Endothelial cell of umbilical vein (primary cell): Measurements from ENCODE around the gene ALK. TPM values are rescaled to one million over a fixed set of nuclear protein-coding genes. Genes with fewer than 3 reads are reported as not detected.

Source experiments
- BruUV-seq: library from RNA; stranded (reverse); fragments of 400-500 nt; replicated peaks from 2 replicates; lab custom pipeline; 2021; lab: Mats Ljungman, UMichigan
- CTCF ChIA-PET: fragments of 300-600, 350-600 bp; sonication (Branson Sonifier 250); formaldehyde crosslinking; loops from one replicate; lab custom pipeline; 2021; ENCODE audit warnings: antibody characterized with exemption, inconsistent platforms; lab: Charles Lee
- POLR2A ChIA-PET: fragments of 300-600, 350-600 bp; sonication (Branson Sonifier 250); formaldehyde crosslinking; loops from one replicate; lab custom pipeline; 2021; ENCODE audit warnings: antibody characterized with exemption, inconsistent platforms; lab: Charles Lee
- DNase-seq: peaks from one replicate; pipeline ENCODE4 v3.0.0-alpha.2; 2011; ENCODE audit warnings: low read depth, low spot score
- FAIRE-seq: peaks from 2 replicates; lab custom pipeline; 2011; peaks lifted over from hg19 to GRCh38; lab: Jason Lieb, UNC
- H2AFZ ChIP-seq: 2 replicates; pipeline ENCODE4 v1.6.0; 2012; ENCODE audit warnings: low read depth, low read length, control low read depth, inconsistent platforms
- H3K27ac ChIP-seq: 2 replicates; pipeline ENCODE4 v1.5.1; 2011; ENCODE audit warnings: low read depth, mild to moderate bottlenecking, control low read depth, low read length, moderate library complexity; ENCODE audit not compliant: insufficient read depth
- H3K27me3 ChIP-seq, 2 experiments: 2 replicates each; pipeline versions ENCODE4 v1.6.0 to v1.6.1; 2011; ENCODE audit warnings: low read length in 2 of 2, mixed read lengths in 1 of 2; ENCODE audit not compliant: control insufficient read depth in 2 of 2, insufficient read depth in 2 of 2
- H3K36me3 ChIP-seq, 2 experiments: 2 replicates in 1 of 2; 3 replicates in 1 of 2; pipeline ENCODE4 v1.5.1; 2011; ENCODE audit warnings: low read length in 2 of 2, mild to moderate bottlenecking in 1 of 2, moderate library complexity in 1 of 2; ENCODE audit not compliant: control insufficient read depth in 2 of 2, insufficient read depth in 2 of 2; ENCODE audit errors: extremely low read depth in 1 of 2
- H3K4me1 ChIP-seq: 3 replicates; pipeline ENCODE4 v1.5.1; 2011; ENCODE audit warnings: mild to moderate bottlenecking, low read length; ENCODE audit not compliant: control insufficient read depth, insufficient read depth; ENCODE audit errors: extremely low read depth
- H3K4me2 ChIP-seq: 2 replicates; pipeline ENCODE4 v1.6.1; 2011; ENCODE audit warnings: low read length, control low read depth, mixed read lengths; ENCODE audit not compliant: insufficient read depth
- H3K4me3 ChIP-seq, 3 experiments: fragments of 200-600 bp in 1 of 3; sonication (generic), shearing (Covaris generic) in 1 of 3; replicated peaks in 1 of 3; 2 replicates each; pipeline ENCODE4 v1.5.1; 2011 to 2016; ENCODE audit warnings: control low read depth in 3 of 3, low read length in 3 of 3, mild to moderate bottlenecking in 2 of 3, inconsistent platforms in 1 of 3, low read depth in 1 of 3, moderate library complexity in 1 of 3; ENCODE audit not compliant: insufficient read depth in 1 of 3
- H3K79me2 ChIP-seq: 2 replicates; pipeline ENCODE4 v1.6.0; 2012; ENCODE audit warnings: low read length, inconsistent platforms; ENCODE audit not compliant: control insufficient read depth, insufficient read depth
- H3K9ac ChIP-seq: replicated peaks from 2 replicates; pipeline ENCODE3; 2011; ENCODE audit warnings: low read length, control low read depth; ENCODE audit not compliant: insufficient read depth; ENCODE audit errors: extremely low read depth
- H3K9me1 ChIP-seq: replicated peaks from 3 replicates; pipeline ENCODE4 v1.6.0; 2011; ENCODE audit warnings: mild to moderate bottlenecking, low read length; ENCODE audit not compliant: control insufficient read depth, insufficient read depth; ENCODE audit errors: extremely low read depth
- H3K9me3 ChIP-seq: replicated peaks from 2 replicates; pipeline ENCODE4 v1.5.1; 2012; ENCODE audit warnings: low read length, inconsistent platforms; ENCODE audit not compliant: control insufficient read depth, insufficient read depth
- H4K20me1 ChIP-seq: replicated peaks from 2 replicates; pipeline ENCODE3; 2011; ENCODE audit warnings: mild to moderate bottlenecking, low read length; ENCODE audit not compliant: control insufficient read depth, insufficient read depth; ENCODE audit errors: extremely low read depth
- EZH2 ChIP-seq: IDR thresholded peaks from 2 replicates; pipeline ENCODE4 v1.6.1; 2012; ENCODE audit warnings: borderline replicate concordance, low read depth, mild to moderate bottlenecking, moderate library complexity, low read length, inconsistent platforms; ENCODE audit not compliant: severe bottlenecking
- FOS ChIP-seq: IDR thresholded peaks from 2 replicates; pipeline ENCODE4 v1.6.1; 2011; ENCODE audit warnings: mild to moderate bottlenecking, low read length, moderate library complexity, borderline replicate concordance; ENCODE audit not compliant: insufficient read depth
- GATA2 ChIP-seq: IDR thresholded peaks from 2 replicates; pipeline ENCODE4 v1.7.0; 2011; ENCODE audit warnings: low read depth, mild to moderate bottlenecking, moderate library complexity, mixed read lengths, low read length; ENCODE audit not compliant: insufficient read length, insufficient read depth
- JUN ChIP-seq: IDR thresholded peaks from 2 replicates; pipeline ENCODE4 v1.6.1; 2011; ENCODE audit warnings: borderline replicate concordance, low read depth; ENCODE audit not compliant: insufficient read length, insufficient read depth
- MAX ChIP-seq: IDR thresholded peaks from 2 replicates; pipeline ENCODE4 v1.6.1; 2011; ENCODE audit not compliant: insufficient read depth, insufficient read length
- MYC ChIP-seq: IDR thresholded peaks from one replicate; pipeline ENCODE4 v1.6.1; 2011; ENCODE audit warnings: mild to moderate bottlenecking, low read depth, low read length
- POLR2A ChIP-seq: IDR thresholded peaks from 2 replicates; pipeline ENCODE4 v1.6.1; 2012; ENCODE audit warnings: low read depth, mild to moderate bottlenecking, control low read depth, low read length
- POLR2AphosphoS5 ChIP-seq: IDR thresholded peaks from 2 replicates; pipeline ENCODE4 v1.6.1; 2012; ENCODE audit warnings: low read depth, mild to moderate bottlenecking, control low read depth, low read length, moderate library complexity; ENCODE audit not compliant: insufficient read depth
- dilution Hi-C: fragments of 300-500 bp; cut with MboI; formaldehyde crosslinking; loops from one replicate; pipeline ENCODE4 v1.15.0; 2019; ENCODE audit warnings: low sequenced_read_pairs; ENCODE audit not compliant: extremely low pct_ligation_motif_present
- intact Hi-C: fragments of 100-400 bp; cut with micrococcal nuclease; formaldehyde crosslinking; loops from one replicate; pipeline ENCODE4 v1.10.0; 2022
- polyA plus RNA-seq, 4 experiments: library from polyadenylated mRNA; depleted of rRNA in 3 of 4; stranded (reverse) in 3 of 4; unstranded in 1 of 4; fragments of >200 nt; gene quantifications; 2 replicates each; pipeline versions ENCODE4 v1.2.1 to v1.2.3, GENCODE V29; 2011 to 2012; ENCODE audit warnings: missing spikeins in 1 of 4
- total RNA-seq: library from RNA; stranded (reverse); gene quantifications from 2 replicates; pipeline ENCODE4 v1.2.3, GENCODE V29; 2021
- TF ChIP-seq, protein P1 (sequence below), 2 donors: IDR thresholded peaks; 1 replicate in 1 of 2; 2 replicates in 1 of 2; pipeline ENCODE4 v1.5.1; 2011; ENCODE audit warnings: low read length in 2 of 2, mild to moderate bottlenecking in 2 of 2, moderate library complexity in 2 of 2, control low read depth in 1 of 2, inconsistent platforms in 1 of 2, low read depth in 1 of 2; ENCODE audit not compliant: insufficient read depth in 1 of 2; ENCODE audit errors: extremely low read depth in 1 of 2

Gene ALK
- total and polyA plus RNA-seq, 2 donors (not counting 3 experiments of a cell fraction or from before 2014, with no cell fraction given), result not detected

GRCh38 chr2:29687121-29687520 lies 234.3 kb downstream of the ALK start:
- intact Hi-C loops (no loop called here), dilution Hi-C loops (no loop called here)
- Histone ChIP-seq H3K79me2 (no peaks in the 10 kb centered on the region), H3K9ac (no peak overlapping the region), H2AFZ (no peak overlapping the region), H4K20me1 (no peaks in the 10 kb centered on the region), H3K27ac (no peak overlapping the region), H3K27me3 (no peaks in the 10 kb centered on the region), H3K9me1 (no peaks in the 10 kb centered on the region), H3K4me3 (no peak overlapping the region), H3K36me3 (no peaks in the 10 kb centered on the region), H3K4me1 (no peaks in the 10 kb centered on the region), H3K9me3 (no peaks in the 10 kb centered on the region), H3K4me2 (no peak overlapping the region)
- POLR2A ChIA-PET, result no interaction called here
- CTCF ChIA-PET, result no interaction called here
- BruUV-seq, result no TSS peak
- no peak for DNase-seq
- TF ChIP-seq, protein P1, sequence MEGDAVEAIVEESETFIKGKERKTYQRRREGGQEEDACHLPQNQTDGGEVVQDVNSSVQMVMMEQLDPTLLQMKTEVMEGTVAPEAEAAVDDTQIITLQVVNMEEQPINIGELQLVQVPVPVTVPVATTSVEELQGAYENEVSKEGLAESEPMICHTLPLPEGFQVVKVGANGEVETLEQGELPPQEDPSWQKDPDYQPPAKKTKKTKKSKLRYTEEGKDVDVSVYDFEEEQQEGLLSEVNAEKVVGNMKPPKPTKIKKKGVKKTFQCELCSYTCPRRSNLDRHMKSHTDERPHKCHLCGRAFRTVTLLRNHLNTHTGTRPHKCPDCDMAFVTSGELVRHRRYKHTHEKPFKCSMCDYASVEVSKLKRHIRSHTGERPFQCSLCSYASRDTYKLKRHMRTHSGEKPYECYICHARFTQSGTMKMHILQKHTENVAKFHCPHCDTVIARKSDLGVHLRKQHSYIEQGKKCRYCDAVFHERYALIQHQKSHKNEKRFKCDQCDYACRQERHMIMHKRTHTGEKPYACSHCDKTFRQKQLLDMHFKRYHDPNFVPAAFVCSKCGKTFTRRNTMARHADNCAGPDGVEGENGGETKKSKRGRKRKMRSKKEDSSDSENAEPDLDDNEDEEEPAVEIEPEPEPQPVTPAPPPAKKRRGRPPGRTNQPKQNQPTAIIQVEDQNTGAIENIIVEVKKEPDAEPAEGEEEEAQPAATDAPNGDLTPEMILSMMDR (IDR thresholded peaks at IDR 0.05; ENCODE audit: extremely low read depth in 1 of 2, insufficient read depth in 1 of 2, low read depth in 1 of 2, low read length in 2 of 2), result no peak
- no peak for TF ChIP-seq JUN
- TF ChIP-seq POLR2AphosphoS5, result no peak
- TF ChIP-seq GATA2, result no peak
- no peak for TF ChIP-seq MYC
- no peak for TF ChIP-seq POLR2A
- TF ChIP-seq EZH2, result no peak
- TF ChIP-seq MAX, result no peak
- TF ChIP-seq FOS, result no peak
- no peak for FAIRE-seq
